C4-2B (cell line): ENCODE measurements around the gene MXRA8.

Experiments
- CTCF ChIP-seq: fragments of 450-650 bp; conservative IDR thresholded peaks from 2 replicates; pipeline ENCODE4 v1.5.1; 2017; ENCODE audit warnings: mild to moderate bottlenecking
- ZFX ChIP-seq: fragments of 450-650 bp; IDR thresholded peaks from 2 replicates; pipeline ENCODE4 v1.6.1; 2017

GRCh38 chr1:1407636-1408318 lies 49.4 kb upstream of the MXRA8 start:
- TF ChIP-seq CTCF (no peak), ZFX (peak; percentile 49)
